ENCODE data around the gene DACH1. TPM values are rescaled to one million over a fixed set of nuclear protein-coding genes. Genes with fewer than 3 reads are reported as not detected.

Gene DACH1
- total and polyA plus RNA-seq, 2 of the 8 experiments (the other 6 are each of a cell fraction or from before 2014, with no cell fraction given), result 0.12 to 0.67 TPM

GRCh38 chr13:71493189-71493588 lies 373.8 kb downstream of the DACH1 start:
- Histone ChIP-seq H3K14ac (ENCODE audit: insufficient read length) (no peak overlapping the region), H2AFZ (ENCODE audit: low read length) (no peak overlapping the region), H3K4me3 (ENCODE audit: extremely low read depth in 1 of 4, insufficient read depth in 2 of 4, low read depth in 3 of 4, low read length in 4 of 4) (no peak overlapping the region), H2BK120ac (replicated peaks; ENCODE audit: low read depth, low read length) (no peak overlapping the region), H2BK20ac (ENCODE audit: low read length) (no peak overlapping the region), H3K79me2 (ENCODE audit: control insufficient read depth in 1 of 2, insufficient read depth in 2 of 2, low read length in 2 of 2) (no peaks in the 10 kb centered on the region), H3K36me3 (ENCODE audit: control insufficient read depth in 2 of 4, insufficient read depth in 4 of 4, low read length in 3 of 4) (no peaks in the 10 kb centered on the region), H2BK5ac (ENCODE audit: low read depth, low read length) (no peak overlapping the region), H3K23me2 (ENCODE audit: low read depth, low read length) (no peaks in the 10 kb centered on the region; the same call in 1 of the 2 replicates), H4K5ac (ENCODE audit: insufficient read length, low read depth, low read length) (no peak overlapping the region), H3K79me1 (ENCODE audit: low read depth, low read length) (no peaks in the 10 kb centered on the region), H3K56ac (replicated peaks; ENCODE audit: insufficient read length, low read depth, low read length) (no peak overlapping the region), H2BK15ac (ENCODE audit: low read length) (no peak overlapping the region), H3K27ac (ENCODE audit: low read depth, low read length) (no peak overlapping the region), H4K91ac (replicated peaks; ENCODE audit: insufficient read length, low read length) (no peak overlapping the region), H3K4ac (replicated peaks; ENCODE audit: insufficient read length, low read depth, low read length) (no peak overlapping the region), H3K27me3 (replicated peaks in 1 of 4; ENCODE audit: control insufficient read depth in 3 of 4, extremely low read depth in 1 of 4, insufficient read depth in 3 of 4, low read length in 3 of 4) (no peaks in the 10 kb centered on the region), H3K18ac (ENCODE audit: extremely low read depth, low read length) (no peak overlapping the region), H3K9me3 (ENCODE audit: insufficient read depth in 2 of 2, low read depth in 1 of 2, low read length in 1 of 2) (no peaks in the 10 kb centered on the region), H3K4me2 (ENCODE audit: insufficient read depth in 1 of 2, low read depth in 2 of 2, low read length in 2 of 2) (no peak overlapping the region), H2BK12ac (ENCODE audit: low read depth, low read length) (no peak overlapping the region), H3K4me1 (replicated peaks in 1 of 4; ENCODE audit: control insufficient read depth in 3 of 4, insufficient read depth in 4 of 4, low read length in 3 of 4) (no peaks in the 10 kb centered on the region), H3K9ac (replicated peaks in 1 of 4; ENCODE audit: extremely low read depth in 1 of 4, low read depth in 3 of 4, low read length in 3 of 4) (no peak overlapping the region), H4K8ac (ENCODE audit: extremely low read depth, insufficient read depth, low read length) (no peak overlapping the region), H4K20me1 (replicated peaks in 1 of 2; ENCODE audit: control insufficient read depth in 1 of 2, insufficient read depth in 2 of 2, low read length in 2 of 2) (no peaks in the 10 kb centered on the region), H3K23ac (ENCODE audit: insufficient read length) (no peak overlapping the region), H2AK5ac (ENCODE audit: low read depth, low read length) (no peak overlapping the region)
- ChIA-PET CTCF (ENCODE audit: partially characterized antibody) (interaction anchor here (0.9 kb wide), 1 partner anchor 386 kb away, joined by 3 read pairs; no protein-coding TSS in a partner anchor), POLR2A (ENCODE audit: partially characterized antibody) (no interaction called here)
- no peak for FAIRE-seq
- TF ChIP-seq USF2 (IDR thresholded peaks at IDR 0.05; ENCODE audit: low read length) (no peak), CHD1 (IDR thresholded peaks at IDR 0.05; ENCODE audit: low read depth, low read length) (no peak), JUN (IDR thresholded peaks at IDR 0.05; ENCODE audit: low read depth, low read length) (no peak), SIRT6 (IDR thresholded peaks at IDR 0.05; ENCODE audit: low read length) (no peak), SP4 (IDR thresholded peaks at IDR 0.05; ENCODE audit: low read length) (no peak), CEBPB (IDR thresholded peaks at IDR 0.05; ENCODE audit: low read depth, low read length) (no peak), E2F6 (IDR thresholded peaks at IDR 0.05) (no peak), SIX5 (IDR thresholded peaks at IDR 0.05; ENCODE audit: low read depth, low read length) (no peak), RNF2 (IDR thresholded peaks at IDR 0.05; ENCODE audit: borderline replicate concordance, low read depth, low read length, missing control alignments, poor library complexity, severe bottlenecking) (no peak), RAD21 (IDR thresholded peaks at IDR 0.05 in 1 of 2, conservative IDR thresholded peaks at IDR 0.05 in 1 of 2; ENCODE audit: low read depth in 2 of 2, low read length in 2 of 2) (no peak)
- no peak for DNase-seq (ENCODE audit: low read depth in 1 of 2, low spot score in 2 of 2)
- 100% methylated on average over 2 of the region's 2 CpGs; no CpG with 5 or more reads in 1 of the 2 experiments for WGBS, 2 experiments (ENCODE audit: extremely low coverage in 1 of 2, insufficient coverage in 1 of 2, insufficient read length in 1 of 2, insufficient replicate concordance in 2 of 2, low coverage in 1 of 2, low lambda C conversion rate in 2 of 2, missing lambda C conversion rate in 1 of 2)

Measured in H1 (cell line).